ENCODE data around the gene MRPS9.
A peak's percentile ranks its signal among the peaks of the same experiment; 100 is the strongest.

MRPS9 gene

DNA sequence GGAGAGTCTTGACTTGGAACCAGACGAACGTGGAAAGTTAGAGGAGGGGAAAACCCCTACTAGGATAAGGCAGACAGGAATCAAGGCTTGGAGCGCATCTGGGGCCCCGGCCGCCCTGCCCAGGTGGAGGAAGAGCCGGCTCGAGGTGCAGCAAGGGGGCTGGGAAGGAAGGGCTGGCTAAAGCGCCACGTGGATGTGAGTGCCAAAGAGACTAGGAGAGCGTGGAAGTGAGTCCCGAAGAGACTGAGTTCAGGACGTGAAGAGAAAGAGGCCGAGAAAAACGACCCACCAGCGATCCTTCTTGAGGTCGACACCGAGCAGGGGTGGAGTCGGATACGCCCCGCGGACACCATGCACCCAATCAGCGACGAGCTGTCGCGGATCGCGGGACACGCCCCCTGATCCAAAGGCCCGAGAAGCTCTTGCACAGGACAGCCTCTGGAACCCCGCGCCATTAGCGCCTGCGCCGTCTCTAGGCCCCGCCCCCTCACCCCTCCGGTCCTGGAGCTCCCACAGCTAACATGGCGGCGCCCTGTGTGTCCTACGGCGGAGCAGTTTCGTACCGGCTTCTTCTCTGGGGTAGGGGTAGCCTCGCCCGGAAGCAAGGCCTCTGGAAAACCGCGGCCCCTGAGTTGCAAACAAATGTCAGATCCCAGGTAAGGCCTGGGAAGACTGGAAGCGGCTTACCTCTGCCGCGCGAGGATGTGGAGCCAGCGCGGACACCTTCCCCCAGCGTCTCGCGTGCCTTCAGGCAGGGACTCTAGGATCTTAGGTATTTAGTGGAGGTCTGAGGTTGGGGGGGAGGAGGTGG is at the start of gene MRPS9:
TSS of gene MRPS9 (plus strand) at position 498 of the 811 bp plus-strand sequence. CDS start at position 522, 24 bp downstream.
- peak; percentile 95 to 98 for DNase-seq (ENCODE audit: low read depth in 2 of 2)

GRCh38 chr2:105005181-105005951 is 32.5 kb upstream of the MRPS9 start:
- DNase-seq (ENCODE audit: low read depth in 2 of 2) = no peak

GRCh38 chr2:105007367-105007766 is 30.5 kb upstream of the MRPS9 start:
- DNase-seq (ENCODE audit: low read depth in 2 of 2) = no peak

GRCh38 chr2:105032476-105032875 is 5.4 kb upstream of the MRPS9 start:
- DNase-seq (ENCODE audit: low read depth in 2 of 2) = no peak

- no peak for DNase-seq (ENCODE audit: low read depth in 2 of 2)
These were observed 3.7 kb upstream of the MRPS9 start for GRCh38 chr2:105034170-105034569.

GRCh38 chr2:105038383-105039061 is 653 bp downstream of the MRPS9 start:
- no peak for DNase-seq (ENCODE audit: low read depth in 2 of 2)

GRCh38 chr2:105039559-105039958 is 1.7 kb downstream of the MRPS9 start:
- no peak for DNase-seq (ENCODE audit: low read depth in 2 of 2)

DNA sequence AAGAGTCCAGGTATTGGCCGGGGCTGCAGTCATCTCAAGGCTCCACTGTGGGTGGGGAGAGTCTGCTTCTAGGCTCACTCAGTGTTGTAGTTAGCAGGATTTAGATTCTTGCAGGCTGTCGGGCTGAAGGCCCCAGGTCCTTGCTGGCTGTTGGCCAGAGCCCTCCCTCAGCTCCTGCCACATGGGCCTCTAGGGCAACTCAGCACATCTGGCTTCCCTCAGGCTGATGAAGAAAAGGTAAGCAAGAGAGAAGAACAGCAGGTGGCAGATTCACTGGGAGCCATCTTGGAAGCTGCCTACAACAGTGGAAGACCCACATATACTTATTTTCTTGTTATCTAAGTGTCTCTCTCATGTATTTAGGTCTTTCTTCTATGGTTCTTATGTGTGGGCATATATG is 4.3 kb downstream of the MRPS9 start:
- DNase-seq (ENCODE audit: low read depth in 2 of 2) = no peak

DNA sequence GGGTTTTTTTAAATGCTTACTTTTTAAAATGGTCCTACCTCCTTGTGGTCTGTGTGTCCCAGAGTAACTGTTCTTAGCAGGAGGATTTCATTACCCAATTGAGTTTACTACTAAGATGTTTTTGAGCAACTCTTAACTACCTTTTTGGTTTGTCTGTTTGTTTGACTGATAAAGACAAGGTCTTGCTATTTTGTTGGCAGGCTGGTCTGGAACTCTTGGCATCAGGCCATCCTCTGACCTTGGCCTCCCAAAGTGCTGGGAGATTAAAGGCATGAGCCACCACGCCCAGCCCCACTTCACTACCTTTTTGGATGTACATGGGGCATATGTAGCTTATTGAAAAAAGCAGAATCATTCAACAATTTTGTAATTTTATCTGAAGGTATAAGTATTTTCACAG is 14.9 kb downstream of the MRPS9 start:
- DNase-seq (ENCODE audit: low read depth in 2 of 2) = no peak

DNA sequence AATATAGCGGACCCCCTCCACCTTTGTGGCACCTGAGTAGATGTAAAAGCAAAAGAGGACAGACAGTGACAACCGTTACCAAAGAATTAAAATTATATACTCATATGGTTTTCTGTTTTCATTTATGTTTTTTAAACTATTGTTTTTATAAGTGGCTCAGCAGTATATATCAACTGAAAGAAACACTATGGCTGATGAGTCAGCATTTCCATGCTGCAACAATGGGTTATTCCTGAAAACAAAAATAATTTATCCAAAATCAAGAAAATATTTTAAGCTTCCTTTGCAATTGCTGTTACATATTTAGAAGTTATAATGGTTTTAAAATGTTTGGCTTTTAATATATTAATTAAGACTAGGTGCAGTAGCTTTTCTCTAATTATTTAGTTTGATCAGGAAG is 17.7 kb downstream of the MRPS9 start:
- DNase-seq (ENCODE audit: low read depth in 2 of 2) = no peak

GRCh38 chr2:105056245-105056644 is 18.4 kb downstream of the MRPS9 start:
- no peak for DNase-seq (ENCODE audit: low read depth in 2 of 2)

DNA sequence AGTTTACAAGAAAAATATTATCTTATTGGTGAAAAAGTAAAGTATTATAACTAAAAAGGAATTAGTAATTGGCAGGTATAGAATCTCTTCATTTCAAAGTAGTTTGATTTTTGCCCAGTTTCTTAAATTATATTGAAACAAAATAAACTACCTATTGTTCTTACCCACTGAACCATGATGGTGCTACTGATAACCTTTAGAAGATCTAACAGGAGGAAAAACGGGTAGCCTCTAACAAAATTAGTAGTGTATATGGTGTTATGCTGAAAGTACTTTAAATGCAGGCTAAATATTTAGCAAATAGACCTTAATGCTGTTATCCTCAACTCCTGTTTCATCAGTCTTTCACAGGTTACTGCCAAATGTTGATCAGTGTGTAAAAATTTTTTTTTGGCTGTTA is 19.1 kb downstream of the MRPS9 start:
- DNase-seq (ENCODE audit: low read depth in 2 of 2) = no peak

DNA sequence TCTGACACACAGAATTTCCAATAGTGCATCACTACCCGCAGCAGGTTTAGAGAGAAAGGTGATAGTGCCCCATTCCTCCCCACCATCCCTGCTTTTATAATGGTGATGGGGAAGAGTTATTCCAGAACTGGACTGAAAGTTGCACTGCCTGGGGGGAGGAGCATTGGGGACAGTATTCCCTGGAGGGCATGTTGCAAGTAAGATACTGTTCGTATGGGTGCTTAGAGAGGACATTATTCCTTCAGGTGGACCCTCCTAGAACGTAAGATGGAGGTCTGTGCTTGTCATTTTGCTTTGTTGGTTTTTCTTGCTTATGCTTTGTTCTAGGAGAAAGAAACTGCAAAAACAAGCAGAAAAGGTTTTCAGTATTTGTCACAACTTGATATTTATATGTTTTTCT is 23.7 kb downstream of the MRPS9 start:
- DNase-seq (ENCODE audit: low read depth in 2 of 2) = no peak

DNA sequence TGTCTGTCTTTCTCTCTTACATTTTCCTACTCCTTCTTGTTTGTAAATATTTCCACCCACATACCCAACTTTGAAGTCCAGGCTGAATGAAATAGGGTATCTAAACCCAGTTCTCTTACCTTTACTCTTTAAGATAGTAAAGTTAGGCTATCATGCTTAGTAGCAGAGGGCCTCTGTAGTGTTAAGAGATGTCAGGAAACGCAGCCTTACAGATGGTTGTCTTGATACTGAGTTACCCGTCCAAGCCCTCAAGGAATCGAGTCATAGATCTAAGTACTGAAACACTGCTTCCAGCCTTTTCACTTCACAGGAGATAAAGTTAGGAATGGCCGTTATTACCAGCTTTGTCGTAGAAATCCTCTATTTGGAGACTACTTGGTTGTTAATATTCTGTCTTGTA is 24.3 kb downstream of the MRPS9 start:
- DNase-seq (ENCODE audit: low read depth in 2 of 2) = no peak

- DNase-seq (ENCODE audit: low read depth in 2 of 2) = no peak
These were observed 30.5 kb downstream of the MRPS9 start for GRCh38 chr2:105068387-105068786.

- no peak for DNase-seq (ENCODE audit: low read depth in 2 of 2)
These were observed 31.0 kb downstream of the MRPS9 start for GRCh38 chr2:105068875-105069274.

DNA sequence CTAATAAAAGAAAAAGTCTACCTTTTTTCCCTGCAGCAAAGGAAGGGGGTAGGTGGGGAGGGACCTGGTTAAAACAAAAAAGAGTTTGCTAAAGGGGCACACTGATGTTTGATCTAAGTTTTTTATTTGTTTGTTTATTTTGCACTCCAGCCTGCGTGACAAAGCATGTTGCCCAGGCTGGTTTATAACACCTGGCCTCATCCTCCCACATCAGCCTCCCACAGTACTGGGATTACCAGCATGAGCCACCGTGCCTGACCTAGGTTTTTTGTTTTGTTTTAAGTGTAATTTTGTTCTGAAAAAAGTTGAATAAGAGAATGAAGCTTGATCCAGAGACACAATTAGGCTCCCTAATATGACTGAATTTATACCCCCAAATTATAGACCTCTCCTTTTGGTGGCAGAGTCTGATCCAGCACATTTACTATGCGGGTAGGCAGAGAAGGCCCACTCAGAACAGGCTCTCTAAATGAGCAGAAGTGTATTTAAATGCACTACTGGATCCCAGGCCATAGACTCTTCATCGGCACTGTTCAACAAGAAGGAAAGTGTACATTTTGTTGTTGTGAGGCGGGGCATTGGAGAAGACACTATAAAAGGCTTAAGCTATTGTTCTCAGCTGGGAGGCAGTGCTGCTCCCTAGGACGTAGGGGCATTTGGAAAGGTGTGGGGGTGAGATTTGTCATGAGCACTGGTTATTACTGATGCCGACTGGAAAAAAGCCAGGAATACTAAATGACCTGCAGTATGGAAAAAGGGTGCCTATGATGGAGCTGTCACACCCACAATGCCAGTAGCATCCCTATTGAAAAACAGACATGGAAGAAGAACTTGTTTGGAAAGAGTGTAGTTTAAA is 32.4 kb downstream of the MRPS9 start:
- no peak for DNase-seq (ENCODE audit: low read depth in 2 of 2)

DNA sequence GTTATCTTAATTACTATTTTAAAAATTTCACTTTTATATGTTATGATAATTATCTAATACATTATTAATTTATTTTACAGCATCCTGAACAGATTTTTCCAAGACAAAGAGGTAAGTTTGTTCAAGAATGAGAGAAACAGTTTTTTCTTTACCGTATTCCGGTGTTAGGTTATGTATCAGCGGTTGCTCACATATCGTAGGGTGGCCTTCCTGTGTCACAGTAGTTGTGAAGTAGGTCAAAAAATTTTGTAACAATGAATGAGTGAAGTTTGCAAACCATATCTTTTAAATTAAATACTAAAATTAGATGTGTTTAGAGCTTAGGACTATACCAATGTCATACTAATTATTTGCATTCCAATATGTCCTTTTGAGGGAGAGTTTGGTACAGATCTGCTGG is 33.5 kb downstream of the MRPS9 start:
- no peak for DNase-seq (ENCODE audit: low read depth in 2 of 2)

DNA sequence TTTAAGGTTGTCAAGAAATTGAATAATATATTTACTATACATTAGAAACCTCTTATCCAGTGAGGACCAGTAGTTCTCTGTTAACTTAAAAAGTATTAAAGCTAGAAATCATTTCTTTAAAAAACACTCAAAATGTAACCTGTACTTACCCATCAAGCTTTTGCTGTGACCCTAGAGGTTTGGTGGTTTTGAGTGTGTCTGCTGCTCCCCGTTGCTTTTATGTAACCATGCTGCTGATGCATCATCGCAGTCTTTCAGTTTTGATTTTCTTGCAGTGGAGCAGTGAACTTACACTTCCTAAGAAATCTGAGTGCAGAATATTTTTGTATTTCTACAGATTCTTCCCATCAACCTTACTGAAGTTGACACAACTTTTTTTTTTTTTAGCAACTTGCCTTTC is 34.2 kb downstream of the MRPS9 start:
- no peak for DNase-seq (ENCODE audit: low read depth in 2 of 2)

GRCh38 chr2:105073591-105073990 is 35.7 kb downstream of the MRPS9 start:
- no peak for DNase-seq (ENCODE audit: low read depth in 2 of 2)

GRCh38 chr2:105076121-105076520 is 38.3 kb downstream of the MRPS9 start:
- DNase-seq (ENCODE audit: low read depth in 2 of 2) = no peak
